ENCODE measurements around the gene PAK5. TPM values are rescaled to one million over a fixed set of nuclear protein-coding genes. Genes with fewer than 3 reads are reported as not detected.

The PAK5 gene
- total and polyA plus RNA-seq, 2 experiments from 2014 or later, result 0.57 to 1.1 TPM

DNA sequence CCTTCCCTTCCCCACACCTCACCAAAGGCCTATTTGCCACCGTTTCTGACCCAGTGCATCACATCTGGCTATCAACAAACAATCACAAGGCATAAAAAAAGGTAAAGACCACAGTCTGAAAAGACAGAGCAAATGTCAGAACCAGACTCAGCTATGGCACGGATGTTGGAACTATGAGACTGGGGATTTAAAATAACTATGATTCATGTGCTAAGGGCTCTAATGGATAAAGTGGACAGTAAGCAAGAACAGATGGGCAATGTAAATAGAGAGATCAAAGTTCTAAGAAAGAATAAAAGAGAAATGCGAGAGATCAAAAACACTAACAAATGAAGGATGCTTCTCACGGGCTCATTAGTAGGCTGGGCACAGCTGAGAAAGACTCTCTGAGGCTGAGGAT, 225.0 kb downstream of the PAK5 start:
- no peaks in the 10 kb centered on the region for H3K9me3 Mint-ChIP-seq
- TF ChIP-seq, protein P1, sequence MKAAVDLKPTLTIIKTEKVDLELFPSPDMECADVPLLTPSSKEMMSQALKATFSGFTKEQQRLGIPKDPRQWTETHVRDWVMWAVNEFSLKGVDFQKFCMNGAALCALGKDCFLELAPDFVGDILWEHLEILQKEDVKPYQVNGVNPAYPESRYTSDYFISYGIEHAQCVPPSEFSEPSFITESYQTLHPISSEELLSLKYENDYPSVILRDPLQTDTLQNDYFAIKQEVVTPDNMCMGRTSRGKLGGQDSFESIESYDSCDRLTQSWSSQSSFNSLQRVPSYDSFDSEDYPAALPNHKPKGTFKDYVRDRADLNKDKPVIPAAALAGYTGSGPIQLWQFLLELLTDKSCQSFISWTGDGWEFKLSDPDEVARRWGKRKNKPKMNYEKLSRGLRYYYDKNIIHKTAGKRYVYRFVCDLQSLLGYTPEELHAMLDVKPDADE (IDR thresholded peaks at IDR 0.05), result no peak
- TF ChIP-seq, protein P2, sequence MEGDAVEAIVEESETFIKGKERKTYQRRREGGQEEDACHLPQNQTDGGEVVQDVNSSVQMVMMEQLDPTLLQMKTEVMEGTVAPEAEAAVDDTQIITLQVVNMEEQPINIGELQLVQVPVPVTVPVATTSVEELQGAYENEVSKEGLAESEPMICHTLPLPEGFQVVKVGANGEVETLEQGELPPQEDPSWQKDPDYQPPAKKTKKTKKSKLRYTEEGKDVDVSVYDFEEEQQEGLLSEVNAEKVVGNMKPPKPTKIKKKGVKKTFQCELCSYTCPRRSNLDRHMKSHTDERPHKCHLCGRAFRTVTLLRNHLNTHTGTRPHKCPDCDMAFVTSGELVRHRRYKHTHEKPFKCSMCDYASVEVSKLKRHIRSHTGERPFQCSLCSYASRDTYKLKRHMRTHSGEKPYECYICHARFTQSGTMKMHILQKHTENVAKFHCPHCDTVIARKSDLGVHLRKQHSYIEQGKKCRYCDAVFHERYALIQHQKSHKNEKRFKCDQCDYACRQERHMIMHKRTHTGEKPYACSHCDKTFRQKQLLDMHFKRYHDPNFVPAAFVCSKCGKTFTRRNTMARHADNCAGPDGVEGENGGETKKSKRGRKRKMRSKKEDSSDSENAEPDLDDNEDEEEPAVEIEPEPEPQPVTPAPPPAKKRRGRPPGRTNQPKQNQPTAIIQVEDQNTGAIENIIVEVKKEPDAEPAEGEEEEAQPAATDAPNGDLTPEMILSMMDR (conservative IDR thresholded peaks at IDR 0.05; ENCODE audit: low read depth in 2 of 2), result no peak
- no peak for TF ChIP-seq EZH2phosphoT487 (IDR thresholded peaks at IDR 0.05; ENCODE audit: unreplicated experiment)
- no peak for TF ChIP-seq STAT1 (IDR thresholded peaks at IDR 0.05; ENCODE audit: unreplicated experiment)
- TF ChIP-seq JUNB (IDR thresholded peaks at IDR 0.05; ENCODE audit: unreplicated experiment), result no peak
- no peak for TF ChIP-seq NANOG (IDR thresholded peaks at IDR 0.05; ENCODE audit: borderline replicate concordance)

DNA sequence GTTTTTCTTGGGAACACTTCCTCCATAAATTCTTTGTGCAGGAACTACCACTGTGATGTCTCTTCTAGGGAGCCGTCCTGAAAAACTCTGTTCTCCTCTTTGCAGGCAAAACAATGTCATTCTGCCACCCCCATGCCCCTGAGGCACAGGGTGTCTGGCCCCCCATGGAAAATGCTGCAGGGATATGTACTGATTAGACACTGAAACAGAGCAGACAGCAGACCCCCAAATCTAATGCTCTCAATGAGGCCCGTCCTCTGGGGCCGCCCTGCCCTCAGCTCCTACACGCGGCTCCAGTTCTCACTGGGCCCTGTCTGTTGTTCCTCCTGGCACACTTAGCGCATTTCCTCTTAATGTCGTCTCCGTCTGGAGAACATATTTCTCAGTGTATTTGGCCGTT, 227.0 kb downstream of the PAK5 start:
- no peak overlapping the region for H3K4me2 ChIP-seq

More for the DNA sequence above, 225.0 kb downstream of the PAK5 start:
- no peak overlapping the region for H3K27ac ChIP-seq (ENCODE audit: low read depth)
- no peaks in the 10 kb centered on the region for H4K20me1 ChIP-seq (replicated peaks; ENCODE audit: insufficient read depth)
- no peaks in the 10 kb centered on the region for H3F3A ChIP-seq (replicated peaks; ENCODE audit: low read depth)
- Mint-ChIP-seq H3K27ac (no peak overlapping the region), H3K27me3 (ENCODE audit: insufficient read depth, low read depth, poor library complexity) (no peaks in the 10 kb centered on the region), H3K4me3 (no peak overlapping the region), H3K4me1 (peaks cover 14% of the 10 kb centered on the region), H3K36me3 (ENCODE audit: low read depth) (no peaks in the 10 kb centered on the region)
- H3K36me3 ChIP-seq (ENCODE audit: insufficient read depth), result no peaks in the 10 kb centered on the region
- H3K4me2 ChIP-seq, result no peak overlapping the region
- no peaks in the 10 kb centered on the region for H3K79me2 ChIP-seq (replicated peaks; ENCODE audit: insufficient read depth)
- DNase-seq (ENCODE audit: low spot score) (no peak), ATAC-seq (no peak)
- H3K4me3 ChIP-seq, result no peak overlapping the region
- H2AFZ ChIP-seq, result no peak overlapping the region
- no peaks in the 10 kb centered on the region for H3K4me1 ChIP-seq (ENCODE audit: insufficient read depth)
- no peaks in the 10 kb centered on the region for H3K9me2 ChIP-seq (ENCODE audit: insufficient read depth)
- H3K27me3 ChIP-seq (ENCODE audit: insufficient read depth), result no peaks in the 10 kb centered on the region

More for the DNA sequence above, 227.0 kb downstream of the PAK5 start:
- no peak for TF ChIP-seq STAT1 (IDR thresholded peaks at IDR 0.05; ENCODE audit: unreplicated experiment)
- TF ChIP-seq, protein P3, sequence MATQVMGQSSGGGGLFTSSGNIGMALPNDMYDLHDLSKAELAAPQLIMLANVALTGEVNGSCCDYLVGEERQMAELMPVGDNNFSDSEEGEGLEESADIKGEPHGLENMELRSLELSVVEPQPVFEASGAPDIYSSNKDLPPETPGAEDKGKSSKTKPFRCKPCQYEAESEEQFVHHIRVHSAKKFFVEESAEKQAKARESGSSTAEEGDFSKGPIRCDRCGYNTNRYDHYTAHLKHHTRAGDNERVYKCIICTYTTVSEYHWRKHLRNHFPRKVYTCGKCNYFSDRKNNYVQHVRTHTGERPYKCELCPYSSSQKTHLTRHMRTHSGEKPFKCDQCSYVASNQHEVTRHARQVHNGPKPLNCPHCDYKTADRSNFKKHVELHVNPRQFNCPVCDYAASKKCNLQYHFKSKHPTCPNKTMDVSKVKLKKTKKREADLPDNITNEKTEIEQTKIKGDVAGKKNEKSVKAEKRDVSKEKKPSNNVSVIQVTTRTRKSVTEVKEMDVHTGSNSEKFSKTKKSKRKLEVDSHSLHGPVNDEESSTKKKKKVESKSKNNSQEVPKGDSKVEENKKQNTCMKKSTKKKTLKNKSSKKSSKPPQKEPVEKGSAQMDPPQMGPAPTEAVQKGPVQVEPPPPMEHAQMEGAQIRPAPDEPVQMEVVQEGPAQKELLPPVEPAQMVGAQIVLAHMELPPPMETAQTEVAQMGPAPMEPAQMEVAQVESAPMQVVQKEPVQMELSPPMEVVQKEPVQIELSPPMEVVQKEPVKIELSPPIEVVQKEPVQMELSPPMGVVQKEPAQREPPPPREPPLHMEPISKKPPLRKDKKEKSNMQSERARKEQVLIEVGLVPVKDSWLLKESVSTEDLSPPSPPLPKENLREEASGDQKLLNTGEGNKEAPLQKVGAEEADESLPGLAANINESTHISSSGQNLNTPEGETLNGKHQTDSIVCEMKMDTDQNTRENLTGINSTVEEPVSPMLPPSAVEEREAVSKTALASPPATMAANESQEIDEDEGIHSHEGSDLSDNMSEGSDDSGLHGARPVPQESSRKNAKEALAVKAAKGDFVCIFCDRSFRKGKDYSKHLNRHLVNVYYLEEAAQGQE (IDR thresholded peaks at IDR 0.05; ENCODE audit: unreplicated experiment), result no peak
- no peak for TF ChIP-seq EZH2phosphoT487 (IDR thresholded peaks at IDR 0.05; ENCODE audit: unreplicated experiment)
- Histone ChIP-seq H3K9me2 (ENCODE audit: insufficient read depth) (no peaks in the 10 kb centered on the region), H3K27ac (ENCODE audit: low read depth) (no peak overlapping the region), H3K27me3 (ENCODE audit: insufficient read depth) (no peaks in the 10 kb centered on the region), H3K79me2 (replicated peaks; ENCODE audit: insufficient read depth) (no peaks in the 10 kb centered on the region), H3K4me1 (ENCODE audit: insufficient read depth) (no peaks in the 10 kb centered on the region), H3K4me3 (no peak overlapping the region), H3K36me3 (ENCODE audit: insufficient read depth) (no peaks in the 10 kb centered on the region), H2AFZ (no peak overlapping the region), H4K20me1 (replicated peaks; ENCODE audit: insufficient read depth) (no peaks in the 10 kb centered on the region), H3F3A (replicated peaks; ENCODE audit: low read depth) (no peaks in the 10 kb centered on the region)
- Mint-ChIP-seq H3K9me3 (no peaks in the 10 kb centered on the region), H3K4me1 (peaks cover 15% of the 10 kb centered on the region), H3K27me3 (ENCODE audit: insufficient read depth, low read depth, poor library complexity) (no peaks in the 10 kb centered on the region), H3K4me3 (no peak overlapping the region), H3K27ac (no peak overlapping the region), H3K36me3 (ENCODE audit: low read depth) (no peaks in the 10 kb centered on the region)
- DNase-seq (ENCODE audit: low spot score) (no peak), ATAC-seq (no peak)
